KOPT-K1 (cell line): ENCODE measurements around the gene VPS54.
"Not testable (repeated sequence)": the region's sequence is repeated elsewhere in the genome, so short reads cannot be mapped to it uniquely, and the experiment has no call there.

Experiments used
- H3K27ac ChIP-seq: fragments of 200-600 bp; sonication (generic); 2 replicates; pipeline ENCODE4 v1.5.1; 2016; ENCODE audit warnings: antibody characterized with exemption, mild to moderate bottlenecking, low read depth, low read length; ENCODE audit not compliant: poor library complexity, severe bottlenecking
- H3K36me3 ChIP-seq: fragments of 200-600 bp; sonication (generic); 2 replicates; pipeline ENCODE4 v1.5.1; 2017; ENCODE audit warnings: antibody characterized with exemption, mild to moderate bottlenecking, low read length, moderate library complexity; ENCODE audit not compliant: insufficient read depth
- H3K9me3 ChIP-seq: fragments of 200-600 bp; sonication (generic); 2 replicates; pipeline ENCODE4 v1.5.1; 2017; ENCODE audit warnings: antibody characterized with exemption, low read length, mild to moderate bottlenecking; ENCODE audit not compliant: insufficient read depth, poor library complexity, severe bottlenecking

VPS54 gene

GRCh38 chr2:64013053-64013452, 6.2 kb downstream of the VPS54 start:
- Histone ChIP-seq H3K36me3 (no peaks in the 10 kb centered on the region), H3K27ac (no peak overlapping the region)

GRCh38 chr2:64012115-64012514, 7.1 kb downstream of the VPS54 start:
- Histone ChIP-seq H3K36me3 (peaks cover 2% of the 10 kb centered on the region; the same call in 1 of the 2 replicates), H3K27ac (no peak overlapping the region)

More at GRCh38 chr2:64013053-64013452, 6.2 kb downstream of the VPS54 start:
- H3K9me3 ChIP-seq, result no peaks in the 10 kb centered on the region

GRCh38 chr2:64008434-64009009, 10.7 kb downstream of the VPS54 start:
- no peak overlapping the region for H3K27ac ChIP-seq
- H3K36me3 ChIP-seq, result peaks cover 8% of the 10 kb centered on the region

More at GRCh38 chr2:64012115-64012514, 7.1 kb downstream of the VPS54 start:
- no peaks in the 10 kb centered on the region for H3K9me3 ChIP-seq

GRCh38 chr2:64007924-64008323, 11.3 kb downstream of the VPS54 start:
- no peaks in the 10 kb centered on the region for H3K9me3 ChIP-seq
- no peak overlapping the region for H3K27ac ChIP-seq
- peaks cover 8% of the 10 kb centered on the region for H3K36me3 ChIP-seq

More at GRCh38 chr2:64008434-64009009, 10.7 kb downstream of the VPS54 start:
- H3K9me3 ChIP-seq, result no peaks in the 10 kb centered on the region

- Histone ChIP-seq H3K36me3 (peaks cover 14% of the 10 kb centered on the region), H3K9me3 (peaks cover 5% of the 10 kb centered on the region), H3K27ac (no peak overlapping the region)
Measured at GRCh38 chr2:64005707-64006356, 13.4 kb downstream of the VPS54 start.

- Histone ChIP-seq H3K27ac (no peak overlapping the region), H3K9me3 (peaks cover 13% of the 10 kb centered on the region), H3K36me3 (peaks cover 25% of the 10 kb centered on the region)
Measured at GRCh38 chr2:64003239-64003638, 16.0 kb downstream of the VPS54 start.

GRCh38 chr2:64001382-64002101, 17.7 kb downstream of the VPS54 start:
- H3K9me3 ChIP-seq, result peaks cover 28% of the 10 kb centered on the region
- H3K27ac ChIP-seq, result no peak overlapping the region
- peaks cover 18% of the 10 kb centered on the region; the same call in 1 of the 2 replicates for H3K36me3 ChIP-seq

DNA sequence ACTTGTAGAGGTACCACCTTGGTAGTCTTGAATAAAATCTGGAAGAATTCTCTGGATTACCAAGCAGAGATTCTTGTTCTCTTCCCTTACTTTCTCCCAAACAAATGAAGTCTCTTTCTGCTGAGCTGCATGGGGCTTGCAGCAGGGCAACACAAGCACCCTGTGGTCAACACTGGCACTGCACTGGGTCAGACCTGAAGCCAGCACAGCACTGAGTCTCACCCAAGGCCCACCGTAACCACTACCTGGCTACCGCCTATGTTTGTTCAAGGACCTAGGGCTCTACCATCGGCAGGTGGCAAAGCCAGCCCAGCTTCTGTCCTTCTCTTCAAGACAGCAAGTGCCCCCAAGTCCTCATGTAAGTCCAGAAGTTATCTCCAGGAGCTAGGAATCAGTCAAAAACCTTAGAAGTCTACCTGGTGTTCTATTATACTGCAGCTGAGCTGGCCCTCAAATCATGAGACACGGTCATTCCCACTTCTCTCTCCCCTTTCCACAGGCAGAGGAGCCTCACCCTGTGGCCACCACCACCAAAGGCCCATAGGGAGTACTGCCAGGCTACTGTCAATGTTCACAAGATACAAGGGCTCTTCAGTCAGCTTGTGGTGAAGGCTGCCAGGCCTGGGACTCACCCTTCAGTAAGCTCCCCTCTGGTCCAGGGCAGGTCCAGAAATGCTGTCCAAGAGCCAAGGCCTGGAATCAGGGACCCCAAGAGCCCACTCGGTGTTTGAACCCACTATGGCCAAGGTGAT, 18.4 kb downstream of the VPS54 start:
- Histone ChIP-seq H3K27ac (no peak overlapping the region), H3K9me3 (peaks cover 28% of the 10 kb centered on the region), H3K36me3 (peaks cover 17% of the 10 kb centered on the region; the same call in 1 of the 2 replicates)

- peaks cover 28% of the 10 kb centered on the region for H3K9me3 ChIP-seq
- H3K27ac ChIP-seq, result no peak overlapping the region
- H3K36me3 ChIP-seq, result peaks cover 17% of the 10 kb centered on the region; the same call in 1 of the 2 replicates
Measured at GRCh38 chr2:63999049-63999448, 20.2 kb downstream of the VPS54 start.

DNA sequence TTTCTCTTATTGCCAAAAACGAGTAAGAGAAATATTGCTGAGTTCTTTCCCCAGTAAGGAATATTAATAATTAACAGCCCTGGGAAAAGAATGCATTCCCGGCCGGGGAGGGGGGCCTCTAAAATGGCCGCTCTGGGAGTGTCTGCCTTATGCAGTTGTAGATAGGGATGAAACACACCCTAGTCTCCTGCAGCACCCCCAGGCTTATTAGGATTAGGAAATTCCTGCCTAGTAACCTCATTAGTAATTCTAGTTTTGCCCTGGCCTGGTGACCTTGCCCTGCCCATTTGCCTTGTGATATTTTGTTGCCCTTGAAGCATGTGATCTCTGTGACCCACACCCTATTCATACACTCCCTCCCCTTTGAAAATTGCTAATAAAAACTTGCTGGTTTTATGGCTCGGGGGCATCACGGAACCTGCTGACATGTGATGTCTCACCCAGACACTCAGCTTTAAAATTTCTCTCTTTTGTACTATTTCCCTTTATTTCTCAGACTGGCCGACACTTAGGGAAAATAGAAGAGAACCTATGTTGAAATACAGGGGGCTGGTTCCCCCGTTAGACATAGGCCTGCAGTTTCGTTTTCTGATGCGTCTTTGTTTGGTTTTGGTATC, 22.5 kb downstream of the VPS54 start:
- H3K27ac ChIP-seq, result not testable (repeated sequence)
- peaks cover 17% of the 10 kb centered on the region; the same call in 1 of the 2 replicates for H3K36me3 ChIP-seq
- peaks cover 28% of the 10 kb centered on the region for H3K9me3 ChIP-seq

DNA sequence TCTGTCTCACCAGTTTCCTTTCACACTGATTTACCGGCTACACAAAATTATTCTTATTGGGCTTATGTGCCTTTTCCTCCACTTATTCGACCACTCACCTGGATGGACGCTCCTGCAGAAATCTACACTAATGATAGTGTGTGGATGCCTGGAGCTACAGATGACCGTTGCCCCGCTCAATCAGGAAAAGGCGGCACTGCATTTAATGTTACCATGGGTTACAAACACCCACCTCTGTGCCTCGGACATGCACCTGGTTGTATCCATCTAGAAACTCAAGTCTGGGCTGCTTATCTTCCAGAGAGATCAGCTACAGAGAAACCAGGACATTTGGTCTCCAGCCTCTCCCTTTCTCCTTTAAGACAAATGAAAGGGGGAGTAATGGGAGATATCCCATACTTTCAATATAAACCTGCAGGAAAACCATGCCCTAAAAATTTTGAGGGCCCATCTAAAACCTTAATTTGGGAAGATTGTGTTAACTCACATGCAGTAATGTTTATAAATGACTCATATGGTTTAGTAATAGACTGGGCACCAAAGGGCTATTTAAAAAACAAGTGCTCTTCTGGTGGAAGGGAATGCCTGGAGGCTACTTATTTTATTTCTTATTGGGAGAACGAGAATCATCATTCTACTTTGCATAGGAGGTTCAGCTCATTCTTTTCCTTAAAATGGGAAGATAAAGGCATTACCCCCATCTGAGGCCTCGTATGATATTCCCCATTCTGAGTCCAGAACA, 24.7 kb downstream of the VPS54 start:
- peaks cover 33% of the 10 kb centered on the region for H3K9me3 ChIP-seq
- H3K27ac ChIP-seq, result not testable (repeated sequence)

DNA sequence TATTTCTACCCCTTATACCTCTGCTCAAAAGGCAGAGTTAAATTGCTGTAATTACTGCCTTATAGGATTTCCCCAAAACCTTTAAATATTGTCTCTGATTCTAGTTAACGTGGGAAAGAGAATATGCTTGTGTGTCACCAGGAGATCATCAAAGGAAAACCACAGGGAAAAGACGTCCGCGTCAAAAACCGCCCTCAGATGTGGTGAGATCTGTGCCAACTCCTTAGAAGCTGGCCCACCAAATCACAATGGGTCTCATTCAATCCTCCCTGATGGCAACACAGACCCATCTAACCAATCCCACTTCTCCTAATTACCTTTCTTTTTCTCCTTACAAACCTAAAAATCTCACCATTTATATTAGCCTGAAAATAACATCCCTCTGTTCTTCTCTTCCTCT, 25.4 kb downstream of the VPS54 start:
- H3K27ac ChIP-seq, result no peak overlapping the region
- peaks cover 39% of the 10 kb centered on the region for H3K9me3 ChIP-seq
- H3K36me3 ChIP-seq, result no peaks in the 10 kb centered on the region

More for the DNA sequence above, 24.7 kb downstream of the VPS54 start:
- not testable (repeated sequence) for H3K36me3 ChIP-seq

GRCh38 chr2:63993130-63993584, 26.1 kb downstream of the VPS54 start:
- not testable (repeated sequence) for H3K27ac ChIP-seq, H3K36me3 ChIP-seq
- peaks cover 40% of the 10 kb centered on the region for H3K9me3 ChIP-seq
